Measurements from ENCODE around the gene RAB11FIP4.

The RAB11FIP4 gene

DNA sequence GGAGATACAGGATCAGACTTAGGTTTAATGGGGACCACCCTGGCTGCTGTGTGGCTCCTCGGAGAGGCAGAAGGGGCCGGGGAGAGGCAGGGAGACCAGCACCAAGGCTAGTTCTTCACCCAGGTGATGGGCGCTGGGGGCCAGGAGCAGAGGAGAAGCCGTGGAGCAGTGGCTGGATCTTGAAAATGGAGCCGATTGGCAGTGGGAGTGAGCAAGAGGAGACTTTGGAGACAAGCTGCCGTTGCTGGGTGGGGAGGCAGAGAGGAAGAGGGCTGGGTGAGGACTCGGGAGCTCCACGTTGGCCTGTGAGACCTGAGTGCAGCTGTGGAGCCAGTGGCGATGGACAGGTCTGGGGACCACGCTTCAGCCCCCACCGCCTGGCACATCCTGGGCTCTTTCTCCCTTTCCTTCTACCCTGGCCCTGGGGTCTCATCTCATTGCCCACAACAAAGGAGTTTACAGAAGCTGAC, 9.0 kb downstream of the RAB11FIP4 start:
- TF ChIP-seq, protein P1, sequence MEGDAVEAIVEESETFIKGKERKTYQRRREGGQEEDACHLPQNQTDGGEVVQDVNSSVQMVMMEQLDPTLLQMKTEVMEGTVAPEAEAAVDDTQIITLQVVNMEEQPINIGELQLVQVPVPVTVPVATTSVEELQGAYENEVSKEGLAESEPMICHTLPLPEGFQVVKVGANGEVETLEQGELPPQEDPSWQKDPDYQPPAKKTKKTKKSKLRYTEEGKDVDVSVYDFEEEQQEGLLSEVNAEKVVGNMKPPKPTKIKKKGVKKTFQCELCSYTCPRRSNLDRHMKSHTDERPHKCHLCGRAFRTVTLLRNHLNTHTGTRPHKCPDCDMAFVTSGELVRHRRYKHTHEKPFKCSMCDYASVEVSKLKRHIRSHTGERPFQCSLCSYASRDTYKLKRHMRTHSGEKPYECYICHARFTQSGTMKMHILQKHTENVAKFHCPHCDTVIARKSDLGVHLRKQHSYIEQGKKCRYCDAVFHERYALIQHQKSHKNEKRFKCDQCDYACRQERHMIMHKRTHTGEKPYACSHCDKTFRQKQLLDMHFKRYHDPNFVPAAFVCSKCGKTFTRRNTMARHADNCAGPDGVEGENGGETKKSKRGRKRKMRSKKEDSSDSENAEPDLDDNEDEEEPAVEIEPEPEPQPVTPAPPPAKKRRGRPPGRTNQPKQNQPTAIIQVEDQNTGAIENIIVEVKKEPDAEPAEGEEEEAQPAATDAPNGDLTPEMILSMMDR (IDR thresholded peaks at IDR 0.05; ENCODE audit: low read length, missing control alignments), result no peak
- H3K4me3 ChIP-seq (replicated peaks; ENCODE audit: low read depth, low read length), result no peak overlapping the region
- no peak for DNase-seq (ENCODE audit: low read depth)

DNA sequence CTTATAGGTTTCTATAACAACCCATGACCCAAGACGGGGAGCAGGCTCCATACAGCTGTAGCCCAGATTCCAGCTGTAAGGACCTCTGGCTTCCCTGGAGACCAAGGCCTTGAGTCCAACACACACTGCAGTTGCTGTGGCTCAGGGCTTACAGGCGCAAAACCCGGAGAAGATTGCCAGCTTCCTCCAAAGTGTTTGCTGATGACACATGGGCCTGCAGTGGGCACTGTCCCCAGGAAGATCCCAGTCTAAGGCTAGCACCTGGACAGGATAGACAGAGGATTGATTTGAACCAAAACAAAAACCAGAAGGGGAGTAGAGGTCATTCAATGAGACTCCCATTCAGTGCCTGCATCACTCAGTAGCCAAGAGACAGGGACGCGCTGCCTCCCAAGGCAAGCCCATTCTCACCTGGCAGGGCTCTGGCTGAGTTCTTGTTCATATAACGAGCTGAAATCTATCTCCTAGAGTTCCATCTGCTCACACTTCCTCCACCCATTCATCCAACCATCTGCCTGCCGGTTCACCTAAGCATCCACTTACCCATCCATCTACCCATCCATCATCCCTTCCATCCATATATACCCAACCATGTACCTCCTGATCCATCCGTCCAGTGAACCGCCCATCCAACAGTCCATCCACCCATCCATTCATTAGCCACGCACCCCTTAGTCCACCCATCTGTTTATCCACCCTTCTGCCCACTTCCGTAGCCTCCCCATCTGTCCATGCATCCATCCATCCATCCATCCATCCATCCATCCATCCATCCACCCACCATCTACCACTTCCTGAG, 10.2 kb downstream of the RAB11FIP4 start:
- H3K4me3 ChIP-seq (replicated peaks; ENCODE audit: low read depth, low read length), result no peak overlapping the region
- TF ChIP-seq, protein P1 (IDR thresholded peaks at IDR 0.05; ENCODE audit: low read length, missing control alignments), result no peak
- DNase-seq (ENCODE audit: low read depth), result no peak

- DNase-seq (ENCODE audit: low read depth), result no peak
- H3K4me3 ChIP-seq (replicated peaks; ENCODE audit: low read depth, low read length), result no peak overlapping the region
- TF ChIP-seq, protein P1 (IDR thresholded peaks at IDR 0.05; ENCODE audit: low read length, missing control alignments), result no peak
Measured at GRCh38 chr17:31404028-31404949, 12.8 kb downstream of the RAB11FIP4 start.

GRCh38 chr17:31405890-31406371, 14.5 kb downstream of the RAB11FIP4 start:
- TF ChIP-seq, protein P1 (IDR thresholded peaks at IDR 0.05; ENCODE audit: low read length, missing control alignments), result no peak
- no peak for DNase-seq (ENCODE audit: low read depth)
- H3K4me3 ChIP-seq (replicated peaks; ENCODE audit: low read depth, low read length), result no peak overlapping the region

GRCh38 chr17:31408586-31408985, 17.1 kb downstream of the RAB11FIP4 start:
- no peak for DNase-seq (ENCODE audit: low read depth)
- H3K4me3 ChIP-seq (replicated peaks; ENCODE audit: low read depth, low read length), result no peak overlapping the region
- TF ChIP-seq, protein P1 (IDR thresholded peaks at IDR 0.05; ENCODE audit: low read length, missing control alignments), result no peak

DNA sequence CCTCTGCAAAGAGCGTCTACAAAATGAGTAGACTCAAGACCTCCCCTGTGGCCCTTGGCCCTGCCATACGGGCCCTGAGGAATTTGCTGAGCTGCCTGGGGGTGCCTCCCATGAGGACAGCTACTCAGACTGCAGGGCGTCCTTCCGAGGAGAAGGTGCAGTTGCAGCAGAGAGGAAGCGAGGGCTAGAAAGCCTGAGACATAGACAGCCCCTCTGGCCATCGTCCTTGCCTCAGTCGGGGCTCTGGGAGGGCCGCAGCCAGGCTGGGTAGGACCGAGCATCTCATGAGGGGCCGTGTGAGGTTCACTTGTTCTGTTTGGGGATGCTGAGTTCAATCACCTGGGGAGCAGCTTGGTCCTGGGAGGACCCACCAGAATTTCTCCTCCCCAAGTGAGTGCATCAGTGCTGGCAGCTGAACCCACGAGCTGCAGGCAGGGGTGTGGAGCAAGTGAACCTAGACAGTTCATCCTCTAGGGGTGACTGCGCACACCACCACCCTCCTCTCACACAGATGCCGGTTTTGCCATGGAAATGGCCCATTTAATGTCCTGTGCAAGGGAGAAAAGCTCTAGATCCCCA, 20.3 kb downstream of the RAB11FIP4 start:
- H3K4me3 ChIP-seq (replicated peaks; ENCODE audit: low read depth, low read length), result no peak overlapping the region
- TF ChIP-seq, protein P1 (IDR thresholded peaks at IDR 0.05; ENCODE audit: low read length, missing control alignments), result no peak
- DNase-seq (ENCODE audit: low read depth), result no peak

Measured in fibroblast of pulmonary artery (primary cell).